B cell (primary cell): ENCODE data around the gene SAP30. TPM values are rescaled to one million over a fixed set of nuclear protein-coding genes. Genes with fewer than 3 reads are reported as not detected.

ENCODE experiments used
- ATAC-seq: fragments of 200-7000 bp; cut with Tn5 transposase; one replicate; pipeline ENCODE4 v1.10.0; 2021; ENCODE audit warnings: low read depth, mild to moderate bottlenecking, moderate number of reproducible peaks, moderate library complexity
- CTCF ChIA-PET: fragments of 350-600 bp; sonication (Branson Sonifier 250); formaldehyde crosslinking; loops from one replicate; lab custom pipeline; 2021; ENCODE audit warnings: antibody characterized with exemption, inconsistent platforms; lab: Charles Lee
- POLR2A ChIA-PET: fragments of 350-600 bp; sonication (Branson Sonifier 250); formaldehyde crosslinking; loops from one replicate; lab custom pipeline; 2021; ENCODE audit warnings: antibody characterized with exemption; lab: Charles Lee
- DNase-seq: peaks from one replicate; pipeline ENCODE4 v3.0.0; 2013
- H2AFZ ChIP-seq: 2 replicates; pipeline ENCODE4 v1.6.1; 2012; ENCODE audit warnings: mild to moderate bottlenecking, low read depth, low read length; ENCODE audit not compliant: insufficient read depth, poor library complexity, severe bottlenecking
- H3K27ac ChIP-seq, 2 donors: 1 replicate in 1 of 2; 2 replicates in 1 of 2; pipeline ENCODE4 v1.5.1; 2012 to 2013; ENCODE audit warnings: low read length in 2 of 2, mild to moderate bottlenecking in 2 of 2, moderate library complexity in 1 of 2
- H3K27me3 ChIP-seq, 4 experiments: fragments of 200-600 bp in 1 of 4; sonication (generic) in 1 of 4; replicated peaks in 1 of 4; 1 replicate in 2 of 4; 2 replicates in 2 of 4; pipeline versions ENCODE4 v1.6.1 to v1.7.0; 2013 to 2016; ENCODE audit warnings: low read length in 3 of 4, mild to moderate bottlenecking in 2 of 4, mixed read lengths in 1 of 4, moderate library complexity in 1 of 4; ENCODE audit not compliant: insufficient read depth in 4 of 4, control insufficient read depth in 3 of 4; ENCODE audit errors: control extremely low read depth in 1 of 4
- H3K36me3 ChIP-seq, 2 experiments: replicated peaks in 1 of 2; 1 replicate in 1 of 2; 2 replicates in 1 of 2; pipeline versions ENCODE4 v1.6.1 to v1.7.1; 2013; ENCODE audit warnings: low read length in 1 of 2; ENCODE audit not compliant: insufficient read depth in 2 of 2, control insufficient read depth in 1 of 2; ENCODE audit errors: control extremely low read depth in 1 of 2, extremely low read depth in 1 of 2
- H3K4me1 ChIP-seq, 2 donors: fragments of 200-600 bp in 1 of 2; sonication (generic) in 1 of 2; 1 replicate in 1 of 2; 2 replicates in 1 of 2; pipeline versions ENCODE4 v1.5.1 to v1.6.1; 2013 to 2017; ENCODE audit warnings: low read length in 2 of 2; ENCODE audit not compliant: control insufficient read depth in 2 of 2, insufficient read depth in 2 of 2
- H3K4me2 ChIP-seq: replicated peaks from 2 replicates; pipeline ENCODE3; 2012; ENCODE audit warnings: mild to moderate bottlenecking, low read depth, low read length; ENCODE audit not compliant: poor library complexity, severe bottlenecking
- H3K4me3 ChIP-seq, 5 experiments: fragments of 200-600 bp in 1 of 5; sonication (generic) in 1 of 5; 1 replicate in 3 of 5; 2 replicates in 2 of 5; pipeline versions ENCODE4 v1.5.1 to v1.7.0; 2011 to 2016; ENCODE audit warnings: low read length in 4 of 5, mild to moderate bottlenecking in 4 of 5, low read depth in 2 of 5, control low read depth in 1 of 5, moderate library complexity in 1 of 5; ENCODE audit not compliant: insufficient read depth in 1 of 5; ENCODE audit errors: control extremely low read depth in 1 of 5, extremely low read depth in 1 of 5
- H3K79me2 ChIP-seq: fragments of 200-600 bp; sonication (generic); one replicate; pipeline ENCODE4 v1.6.0; 2016; ENCODE audit warnings: low read length; ENCODE audit not compliant: control insufficient read depth, insufficient read depth
- H3K9ac ChIP-seq: fragments of 200-600 bp; sonication (generic); 2 replicates; pipeline ENCODE4 v1.6.1; 2017; ENCODE audit warnings: mild to moderate bottlenecking, low read length, moderate library complexity
- H3K9me3 ChIP-seq, 3 donors: one replicate each; pipeline versions ENCODE4 v1.6.1 to v1.7.1; 2013; ENCODE audit warnings: low read length in 2 of 3; ENCODE audit not compliant: control insufficient read depth in 2 of 3, insufficient read depth in 1 of 3; ENCODE audit errors: control extremely low read depth in 1 of 3
- H4K20me1 ChIP-seq: 2 replicates; pipeline ENCODE4 v1.6.0; 2012; ENCODE audit warnings: mild to moderate bottlenecking, low read length; ENCODE audit not compliant: insufficient read depth, control insufficient read depth, poor library complexity, severe bottlenecking
- H3K27ac Mint-ChIP-seq: one replicate; pipeline ENCODE4 v1.8.0; 2021; ENCODE audit warnings: mixed read lengths
- H3K27me3 Mint-ChIP-seq: one replicate; pipeline ENCODE4 v1.8.0; 2021; ENCODE audit warnings: mixed read lengths
- H3K4me1 Mint-ChIP-seq: one replicate; pipeline ENCODE4 v1.8.0; 2021; ENCODE audit warnings: mixed read lengths
- H3K4me3 Mint-ChIP-seq: one replicate; pipeline ENCODE4 v1.8.0; 2021; ENCODE audit warnings: mixed read lengths
- H3K9me3 Mint-ChIP-seq: one replicate; pipeline ENCODE4 v1.8.0; 2022; ENCODE audit warnings: mixed read lengths; ENCODE audit not compliant: insufficient read depth
- EZH2 ChIP-seq: IDR thresholded peaks from 2 replicates; pipeline ENCODE4 v1.6.1; 2012; ENCODE audit warnings: borderline replicate concordance, low read depth, mild to moderate bottlenecking, moderate library complexity, low read length; ENCODE audit not compliant: insufficient read depth, poor library complexity, severe bottlenecking
- WGBS: methylation state at CpG from one replicate; pipeline ENCODE4 v1.1.5; 2013; ENCODE audit warnings: missing lambda C conversion rate; ENCODE audit not compliant: insufficient coverage; 5-methylcytosine and 5-hydroxymethylcytosine counted together
- intact Hi-C: fragments of 100-400 bp; cut with micrococcal nuclease; formaldehyde crosslinking; loops from one replicate; pipeline ENCODE4 v1.10.0; 2022
- polyA plus RNA-seq: library from polyadenylated mRNA; depleted of rRNA; stranded (reverse); fragments of >200 nt; gene quantifications from 2 replicates; pipeline ENCODE4 v1.2.3, GENCODE V29; 2012
- total RNA-seq, 2 donors: library from RNA; stranded (reverse); fragments of 120-200 nt in 1 of 2; gene quantifications; 1 replicate in 1 of 2; 2 replicates in 1 of 2; pipeline versions ENCODE4 v1.2.3 to v1.2.4, GENCODE V29; 2013 to 2022
- TF ChIP-seq, protein P1 (sequence below): fragments of 200-600 bp; IDR thresholded peaks from one replicate; pipeline ENCODE4 v1.8.0; 2022; ENCODE audit warnings: antibody characterized with exemption, mild to moderate bottlenecking

The SAP30 gene
- total and polyA plus RNA-seq, 2 donors (not counting 1 experiment from before 2014, with no cell fraction given): 2.5 to 3.5 TPM

DNA sequence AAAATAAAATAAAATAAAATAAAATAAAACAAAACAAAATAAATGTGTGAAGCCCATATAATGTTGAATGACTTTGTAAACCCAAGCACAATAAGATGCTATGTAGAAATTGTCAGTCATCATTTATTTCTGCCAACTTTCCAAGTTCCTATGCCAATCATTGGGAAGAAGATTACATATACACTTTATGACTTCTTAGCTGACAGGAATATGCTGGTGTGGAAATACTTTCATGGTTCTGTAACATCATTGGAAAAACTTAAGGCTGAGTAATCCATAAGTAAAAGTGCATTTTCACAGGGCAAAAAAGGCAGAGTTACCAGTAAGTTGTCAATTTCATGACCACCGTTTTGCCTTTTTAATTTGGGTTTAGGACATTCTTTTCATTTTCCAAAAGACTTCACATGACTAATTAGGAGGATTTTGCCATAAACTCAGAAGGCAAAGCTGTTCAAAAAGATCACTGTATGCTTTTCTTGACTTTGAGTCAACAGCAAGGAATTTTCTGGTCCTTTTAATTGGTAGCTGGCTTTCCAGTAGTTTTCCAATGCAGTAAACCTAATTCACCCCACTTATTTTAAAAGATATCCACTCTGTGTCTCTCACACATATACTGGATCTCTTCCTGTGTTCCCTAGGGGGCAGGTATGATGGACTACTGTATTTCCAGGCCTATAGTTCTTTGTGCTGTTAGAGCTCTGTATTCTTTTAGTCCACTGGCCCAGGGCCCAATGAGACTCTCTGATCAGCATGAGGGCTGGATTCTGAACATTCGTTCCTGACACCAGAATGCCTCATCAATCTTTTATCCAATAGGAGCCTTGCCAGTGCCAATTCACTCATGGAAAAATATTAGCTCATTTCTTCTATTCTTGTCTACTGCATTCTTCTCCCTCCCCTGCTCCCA is 54.4 kb downstream of the SAP30 start:
- Mint-ChIP-seq H3K27ac (no peak overlapping the region), H3K4me1 (no peaks in the 10 kb centered on the region), H3K9me3 (no peaks in the 10 kb centered on the region), H3K27me3 (peaks cover 2% of the 10 kb centered on the region), H3K4me3 (no peak overlapping the region)
- 82% methylated on average over 1 of the region's 2 CpGs for WGBS
- no peak for DNase-seq
- no peaks in the 10 kb centered on the region for H3K4me1 ChIP-seq
- intact Hi-C loops: no loop called here
- H3K27ac ChIP-seq: no peak overlapping the region
- H3K9me3 ChIP-seq: no peaks in the 10 kb centered on the region
- TF ChIP-seq, protein P1, sequence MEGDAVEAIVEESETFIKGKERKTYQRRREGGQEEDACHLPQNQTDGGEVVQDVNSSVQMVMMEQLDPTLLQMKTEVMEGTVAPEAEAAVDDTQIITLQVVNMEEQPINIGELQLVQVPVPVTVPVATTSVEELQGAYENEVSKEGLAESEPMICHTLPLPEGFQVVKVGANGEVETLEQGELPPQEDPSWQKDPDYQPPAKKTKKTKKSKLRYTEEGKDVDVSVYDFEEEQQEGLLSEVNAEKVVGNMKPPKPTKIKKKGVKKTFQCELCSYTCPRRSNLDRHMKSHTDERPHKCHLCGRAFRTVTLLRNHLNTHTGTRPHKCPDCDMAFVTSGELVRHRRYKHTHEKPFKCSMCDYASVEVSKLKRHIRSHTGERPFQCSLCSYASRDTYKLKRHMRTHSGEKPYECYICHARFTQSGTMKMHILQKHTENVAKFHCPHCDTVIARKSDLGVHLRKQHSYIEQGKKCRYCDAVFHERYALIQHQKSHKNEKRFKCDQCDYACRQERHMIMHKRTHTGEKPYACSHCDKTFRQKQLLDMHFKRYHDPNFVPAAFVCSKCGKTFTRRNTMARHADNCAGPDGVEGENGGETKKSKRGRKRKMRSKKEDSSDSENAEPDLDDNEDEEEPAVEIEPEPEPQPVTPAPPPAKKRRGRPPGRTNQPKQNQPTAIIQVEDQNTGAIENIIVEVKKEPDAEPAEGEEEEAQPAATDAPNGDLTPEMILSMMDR: no peak
- no peak for TF ChIP-seq EZH2
- H3K27me3 ChIP-seq: no peaks in the 10 kb centered on the region
- ChIA-PET CTCF (interaction anchor here (1.1 to 1.8 kb wide), 2 partner anchors 12 to 106 kb away, joined by 7 to 10 read pairs; no protein-coding TSS in a partner anchor), POLR2A (no interaction called here)
- no peak for ATAC-seq
- no peak overlapping the region for H3K4me2 ChIP-seq
- H3K79me2 ChIP-seq: no peaks in the 10 kb centered on the region
- no peaks in the 10 kb centered on the region for H4K20me1 ChIP-seq
- H3K36me3 ChIP-seq: no peaks in the 10 kb centered on the region
- no peak overlapping the region for H3K4me3 ChIP-seq
- no peak overlapping the region for H3K9ac ChIP-seq
- no peak overlapping the region for H2AFZ ChIP-seq

GRCh38 chr4:173426064-173426463 is 55.3 kb downstream of the SAP30 start:
- H2AFZ ChIP-seq: no peak overlapping the region
- no peak overlapping the region for H3K4me3 Mint-ChIP-seq
- intact Hi-C loops: no loop called here
- no peak overlapping the region for H3K27ac Mint-ChIP-seq
- no peaks in the 10 kb centered on the region for H4K20me1 ChIP-seq
- no peaks in the 10 kb centered on the region for H3K36me3 ChIP-seq
- CTCF ChIA-PET: no interaction called here
- H3K4me1 ChIP-seq: no peaks in the 10 kb centered on the region
- H3K79me2 ChIP-seq: no peaks in the 10 kb centered on the region
- H3K9me3 ChIP-seq: no peaks in the 10 kb centered on the region
- POLR2A ChIA-PET: no interaction called here
- H3K27ac ChIP-seq: no peak overlapping the region
- no peak overlapping the region for H3K4me3 ChIP-seq
- H3K4me2 ChIP-seq: no peak overlapping the region
- no peaks in the 10 kb centered on the region for H3K27me3 ChIP-seq
- no CpG with 5 or more reads among the region's 2 CpGs for WGBS
- H3K27me3 Mint-ChIP-seq: no peaks in the 10 kb centered on the region
- DNase-seq (no peak), ATAC-seq (no peak)
- no peak for TF ChIP-seq EZH2
- TF ChIP-seq, protein P1: no peak
- no peaks in the 10 kb centered on the region for H3K4me1 Mint-ChIP-seq
- H3K9ac ChIP-seq: no peak overlapping the region
- H3K9me3 Mint-ChIP-seq: no peaks in the 10 kb centered on the region
